ENCODE measurements around the gene CWF19L1. TPM values are rescaled to one million over a fixed set of nuclear protein-coding genes. Genes with fewer than 3 reads are reported as not detected.

CWF19L1 gene
- total and polyA plus RNA-seq, 2 of the 13 experiments (the other 11 are each of a cell fraction or from before 2014, with no cell fraction given), result 13.6 to 42.1 TPM

- TF ChIP-seq HIVEP1 (CRISPR knock-in tag; IDR thresholded peaks at IDR 0.05), result no peak
- TF ChIP-seq THRA (CRISPR knock-in tag; IDR thresholded peaks at IDR 0.05; ENCODE audit: borderline replicate concordance), result 0 out of 2 replicates have a peak, but pooled peaks have one; percentile 20
- peak in 1 of 2 experiments; percentile 74; a peak in 2 of 4 replicates for TF ChIP-seq KLF16 (CRISPR knock-in tag; IDR thresholded peaks at IDR 0.05)
- TF ChIP-seq SIX4 (CRISPR knock-in tag; IDR thresholded peaks at IDR 0.05), result no peak
- TF ChIP-seq AHR (CRISPR knock-in tag; IDR thresholded peaks at IDR 0.05), result no peak
- TF ChIP-seq NR0B2 (CRISPR knock-in tag; IDR thresholded peaks at IDR 0.05), result no peak
- TF ChIP-seq, protein P1, sequence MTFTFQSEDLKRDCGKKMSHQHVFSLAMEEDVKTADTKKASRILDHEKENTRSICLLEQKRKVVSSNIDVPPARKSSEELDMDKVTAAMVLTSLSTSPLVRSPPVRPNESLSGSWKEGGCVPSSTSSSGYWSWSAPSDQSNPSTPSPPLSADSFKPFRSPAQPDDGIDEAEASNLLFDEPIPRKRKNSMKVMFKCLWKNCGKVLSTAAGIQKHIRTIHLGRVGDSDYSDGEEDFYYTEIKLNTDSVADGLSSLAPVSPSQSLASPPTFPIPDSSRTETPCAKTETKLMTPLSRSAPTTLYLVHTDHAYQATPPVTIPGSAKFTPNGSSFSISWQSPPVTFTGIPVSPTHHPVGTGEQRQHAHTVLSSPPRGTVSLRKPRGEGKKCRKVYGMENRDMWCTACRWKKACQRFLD (CRISPR knock-in tag; IDR thresholded peaks at IDR 0.05; ENCODE audit: borderline replicate concordance), result no peak
- TF ChIP-seq NCOA1 (CRISPR knock-in tag; IDR thresholded peaks at IDR 0.05), result no peak
- TF ChIP-seq ATF2 (CRISPR knock-in tag; IDR thresholded peaks at IDR 0.05), result peak; percentile 62; the same call in 1 of the 2 replicates
- TF ChIP-seq ZNF781 (CRISPR knock-in tag; IDR thresholded peaks at IDR 0.05; ENCODE audit: borderline replicate concordance, not compliant biosample characterization), result no peak
- no peak for TF ChIP-seq GMEB1 (CRISPR knock-in tag; IDR thresholded peaks at IDR 0.05; ENCODE audit: borderline replicate concordance)
- 0 out of 2 replicates have a peak, but pooled peaks have one; percentile 27 for TF ChIP-seq TFE3 (CRISPR knock-in tag; IDR thresholded peaks at IDR 0.05)
- no peak for TF ChIP-seq ZNF776 (CRISPR knock-in tag; IDR thresholded peaks at IDR 0.05)
- no peak for TF ChIP-seq KAT7 (CRISPR knock-in tag; IDR thresholded peaks at IDR 0.05; ENCODE audit: borderline replicate concordance)
- no peak for TF ChIP-seq DR1 (CRISPR knock-in tag; IDR thresholded peaks at IDR 0.05)
- TF ChIP-seq ZNF3 (CRISPR knock-in tag; IDR thresholded peaks at IDR 0.05), result 0 out of 2 replicates have a peak, but pooled peaks have one; percentile 32
- no peak for TF ChIP-seq HES4 (CRISPR knock-in tag; IDR thresholded peaks at IDR 0.05; ENCODE audit: borderline replicate concordance)
- peak; percentile 59; the same call in 1 of the 2 replicates for TF ChIP-seq TGIF2 (CRISPR knock-in tag; IDR thresholded peaks at IDR 0.05)
- TF ChIP-seq ZNF460 (CRISPR knock-in tag; IDR thresholded peaks at IDR 0.05; ENCODE audit: borderline replicate concordance), result no peak
- peak; percentile 67; the same call in 1 of the 2 replicates for TF ChIP-seq SP5 (CRISPR knock-in tag; IDR thresholded peaks at IDR 0.05; ENCODE audit: borderline replicate concordance, low read depth)
Observed at GRCh38 chr10:100183481-100183880, 84.0 kb downstream of the CWF19L1 start (continued).

Data from HepG2 (cell line).